Panc1 (cell line): Measurements from ENCODE around the gene PARP4.

Experiments
- CTCF ChIP-seq: fragments of 450-650 bp; IDR thresholded peaks from 2 replicates; pipeline ENCODE4 v1.5.1; 2017; ENCODE audit warnings: mild to moderate bottlenecking
- POLR2AphosphoS5 ChIP-seq: IDR thresholded peaks from 2 replicates; pipeline ENCODE4 v1.6.1; 2012; ENCODE audit warnings: mild to moderate bottlenecking, low read depth, low read length, moderate library complexity
- REST ChIP-seq, 2 experiments: IDR thresholded peaks; 2 replicates each; pipeline ENCODE4 v1.6.1; 2011 to 2012; ENCODE audit warnings: low read depth in 2 of 2, control low read depth in 1 of 2, low read length in 1 of 2, mild to moderate bottlenecking in 1 of 2, moderate library complexity in 1 of 2; ENCODE audit not compliant: insufficient read depth in 1 of 2
- TCF7L2 ChIP-seq: IDR thresholded peaks from 2 replicates; pipeline ENCODE4 v1.6.1; 2011; ENCODE audit warnings: mild to moderate bottlenecking, low read depth, low read length, inconsistent platforms

- TF ChIP-seq CTCF (no peak), POLR2AphosphoS5 (no peak), REST (IDR thresholded peaks at IDR 0.05; ENCODE audit: insufficient read depth in 1 of 2, low read depth in 2 of 2, low read length in 1 of 2) (no peak), TCF7L2 (no peak)
Observed at GRCh38 chr13:24452044-24452443, 60.5 kb downstream of the PARP4 start.
